ENCODE measurements around the gene ALOX15. TPM values are rescaled to one million over a fixed set of nuclear protein-coding genes. Genes with fewer than 3 reads are reported as not detected.

ALOX15 gene
- not detected in 2 replicates for total RNA-seq (2014; rRNA removed; shearing (Covaris generic))

GRCh38 chr17:4641297-4642195, at the start of gene ALOX15:
Gene ALOX15 (minus strand): TSS chr17:4641678. CDS start chr17:4641651, 27 bp downstream.

GRCh38 chr17:4584101-4584916, 57.2 kb downstream of the ALOX15 start, which contains the start of gene SMTNL2:
Gene SMTNL2 (plus strand): TSS chr17:4584529. CDS start chr17:4584606, 77 bp downstream.

Small RNA genes lying within 50 kb of the gene (small RNA-seq; reads per million reads assigned to genes)
- gene RNU6-955P = not detected

Other genes starting within 250 kb of the ALOX15 start
- 0.21 and 2.5 TPM in 2 replicates for gene SPNS3, start 207.7 kb downstream of the ALOX15 start, total RNA-seq (2014; rRNA removed; shearing (Covaris generic))
- gene SPNS2, start 142.8 kb downstream of the ALOX15 start, total RNA-seq (2014; rRNA removed; shearing (Covaris generic)) = 0.85 and 1.8 TPM in 2 replicates
- gene MYBBP1A, start 86.3 kb downstream of the ALOX15 start, total RNA-seq (2014; rRNA removed; shearing (Covaris generic)) = 249 and 256 TPM in 2 replicates
- gene GGT6, start 81.1 kb downstream of the ALOX15 start, total RNA-seq (2014; rRNA removed; shearing (Covaris generic)) = not detected in 2 replicates
- 0.08 TPM in 1 of 2 replicates, not detected in the other for gene SMTNL2, start 57.1 kb downstream of the ALOX15 start, total RNA-seq (2014; rRNA removed; shearing (Covaris generic))
- gene PELP1, start 62.5 kb upstream of the ALOX15 start, total RNA-seq (2014; rRNA removed; shearing (Covaris generic)) = 30.5 and 31.3 TPM in 2 replicates
- gene ARRB2, start 69.0 kb upstream of the ALOX15 start, total RNA-seq (2014; rRNA removed; shearing (Covaris generic)) = 26.7 and 34.7 TPM in 2 replicates
- gene MED11, start 89.8 kb upstream of the ALOX15 start, total RNA-seq (2014; rRNA removed; shearing (Covaris generic)) = 29.1 and 38.1 TPM in 2 replicates
- gene ZMYND15, start 98.2 kb upstream of the ALOX15 start, total RNA-seq (2014; rRNA removed; shearing (Covaris generic)) = 0.27 and 0.38 TPM in 2 replicates
- gene CXCL16, start 98.2 kb upstream of the ALOX15 start, total RNA-seq (2014; rRNA removed; shearing (Covaris generic)) = 4.0 and 4.1 TPM in 2 replicates
- not detected in 2 replicates for gene TM4SF5, start 130.2 kb upstream of the ALOX15 start, total RNA-seq (2014; rRNA removed; shearing (Covaris generic))
- 0.26 TPM in 1 of 2 replicates, not detected in the other for gene VMO1, start 144.7 kb upstream of the ALOX15 start, total RNA-seq (2014; rRNA removed; shearing (Covaris generic))
- not detected in 2 replicates for gene GLTPD2, start 147.3 kb upstream of the ALOX15 start, total RNA-seq (2014; rRNA removed; shearing (Covaris generic))
- gene PSMB6, start 154.5 kb upstream of the ALOX15 start, total RNA-seq (2014; rRNA removed; shearing (Covaris generic)) = 200 and 223 TPM in 2 replicates
- 19.5 and 26.8 TPM in 2 replicates for gene PLD2, start 165.5 kb upstream of the ALOX15 start, total RNA-seq (2014; rRNA removed; shearing (Covaris generic))
- gene MINK1, start 191.7 kb upstream of the ALOX15 start, total RNA-seq (2014; rRNA removed; shearing (Covaris generic)) = 33.7 and 33.8 TPM in 2 replicates

All from A375 (cell line).